HCT116 (cell line): Measurements from ENCODE around the gene MRPS33. TPM values are rescaled to one million over a fixed set of nuclear protein-coding genes. Genes with fewer than 3 reads are reported as not detected.

Experiments used
- ATAC-seq: fragments of 200-7000 bp; cut with Tn5 transposase; 2 replicates; pipeline ENCODE4 v1.9.1; 2020; ENCODE audit warnings: mild to moderate bottlenecking, moderate library complexity
- BruUV-seq: library from RNA; stranded (reverse); fragments of 400-500 nt; replicated peaks from 2 replicates; lab custom pipeline; 2021; lab: Mats Ljungman, UMichigan
- CTCF ChIA-PET: fragments of 300-600 bp; sonication (Branson Sonifier 250); formaldehyde crosslinking; loops from one replicate; lab custom pipeline; 2021; ENCODE audit warnings: antibody characterized with exemption; lab: Charles Lee
- POLR2A ChIA-PET: fragments of 300-600, 350-600 bp; sonication (Branson Sonifier 250); formaldehyde crosslinking; loops from one replicate; lab custom pipeline; 2021; ENCODE audit warnings: antibody characterized with exemption; lab: Charles Lee
- RAD21 ChIA-PET, 2 experiments: fragments of 300-600 bp; sonication (Branson Sonifier 250); formaldehyde crosslinking; loops; one replicate each; lab custom pipeline; 2023; ENCODE audit warnings: low total read pairs in 2 of 2; ENCODE audit not compliant: uncharacterized antibody in 2 of 2, unreplicated experiment in 2 of 2, low non-redundant PET in 1 of 2; lab: Charles Lee
- DNase-seq: peaks from one replicate; pipeline ENCODE4 v3.0.0-alpha.2; 2010; ENCODE audit warnings: low read depth, low spot score
- H2AFZ ChIP-seq: fragments of 200-600 bp; shearing (Covaris generic), sonication (generic); 2 replicates; pipeline ENCODE4 v1.6.1; 2017; ENCODE audit warnings: low read depth, mixed run types, mixed read lengths, antibody characterized with exemption, low read length; ENCODE audit not compliant: poor library complexity, severe bottlenecking
- H3K27ac ChIP-seq: 2 replicates; pipeline ENCODE4 v1.5.1; 2012; ENCODE audit warnings: low read depth, low read length
- H3K27me3 ChIP-seq: fragments of 200-600 bp; sonication (generic); 2 replicates; pipeline ENCODE4 v1.6.1; 2016; ENCODE audit warnings: mixed run types, low read length, mixed read lengths; ENCODE audit not compliant: insufficient read depth
- H3K36me3 ChIP-seq, 2 experiments: fragments of 200-500 bp in 1 of 2; fragments of 200-600 bp in 1 of 2; sonication (Bioruptor generic) in 1 of 2; sonication (generic) in 1 of 2; 2 replicates each; pipeline versions ENCODE4 v1.5.1 to v1.6.1; 2014 to 2016; ENCODE audit warnings: low read length in 2 of 2, inconsistent platforms in 1 of 2, mixed read lengths in 1 of 2, mixed run types in 1 of 2; ENCODE audit not compliant: insufficient read depth in 2 of 2, control insufficient read depth in 1 of 2
- H3K4me1 ChIP-seq, 2 experiments: fragments of 200-600 bp in 1 of 2; sonication (generic) in 1 of 2; 2 replicates each; pipeline versions ENCODE4 v1.5.1 to v1.6.1; 2012 to 2017; ENCODE audit warnings: low read length in 2 of 2, inconsistent platforms in 1 of 2, mild to moderate bottlenecking in 1 of 2, mixed read lengths in 1 of 2, mixed run types in 1 of 2, moderate library complexity in 1 of 2; ENCODE audit not compliant: insufficient read depth in 2 of 2, control insufficient read depth in 1 of 2
- H3K4me2 ChIP-seq: fragments of 200-600 bp; sonication (generic); 2 replicates; pipeline ENCODE4 v1.6.1; 2017; ENCODE audit warnings: mixed run types, low read length, mixed read lengths
- H3K4me3 ChIP-seq, 2 experiments: fragments of 200-600 bp in 1 of 2; sonication (generic) in 1 of 2; replicated peaks in 1 of 2; 2 replicates each; pipeline ENCODE4 v1.5.1; 2011 to 2016; ENCODE audit warnings: low read length in 2 of 2, control low read depth in 1 of 2, low read depth in 1 of 2, mild to moderate bottlenecking in 1 of 2, mixed read lengths in 1 of 2, mixed run types in 1 of 2
- H3K79me2 ChIP-seq: fragments of 200-600 bp; sonication (generic); 2 replicates; pipeline ENCODE4 v1.6.1; 2017; ENCODE audit warnings: mild to moderate bottlenecking, mixed run types, low read length, moderate library complexity, mixed read lengths; ENCODE audit not compliant: insufficient read depth
- H3K9ac ChIP-seq: fragments of 200-600 bp; sonication (generic); 2 replicates; pipeline ENCODE4 v1.6.1; 2016; ENCODE audit warnings: low read length, mixed read lengths
- H3K9me2 ChIP-seq: fragments of 200-600 bp; sonication (generic), shearing (Covaris generic); 2 replicates; pipeline ENCODE4 v1.6.1; 2017; ENCODE audit warnings: mixed run types, mild to moderate bottlenecking, moderate library complexity; ENCODE audit not compliant: insufficient read depth
- H3K9me3 ChIP-seq, 2 experiments: fragments of 200-500 bp in 1 of 2; fragments of 200-600 bp in 1 of 2; sonication (Bioruptor generic) in 1 of 2; sonication (generic) in 1 of 2; 2 replicates each; pipeline ENCODE4 v1.6.1; 2014 to 2017; ENCODE audit warnings: low read length in 2 of 2, mixed read lengths in 2 of 2, inconsistent platforms in 1 of 2, low read depth in 1 of 2, mild to moderate bottlenecking in 1 of 2, mixed run types in 1 of 2, moderate library complexity in 1 of 2; ENCODE audit not compliant: control insufficient read depth in 1 of 2, insufficient read depth in 1 of 2
- H4K20me1 ChIP-seq: fragments of 200-600 bp; sonication (generic), shearing (Covaris generic); 2 replicates; pipeline ENCODE4 v1.6.1; 2017; ENCODE audit warnings: mixed run types, mild to moderate bottlenecking, moderate library complexity; ENCODE audit not compliant: insufficient read depth
- EGR1 ChIP-seq: IDR thresholded peaks from 2 replicates; pipeline ENCODE4 v1.6.1; 2012; ENCODE audit warnings: low read depth
- EZH2 ChIP-seq: fragments of 200-600 bp; sonication (generic); IDR thresholded peaks from 2 replicates; pipeline ENCODE4 v1.6.1; 2017; ENCODE audit warnings: antibody characterized with exemption, mixed run types
- EZH2phosphoT487 ChIP-seq: fragments of 200-600 bp; IDR thresholded peaks from 2 replicates; pipeline ENCODE4 v1.6.1; 2018; ENCODE audit warnings: antibody characterized with exemption, borderline replicate concordance
- FOSL1 ChIP-seq: IDR thresholded peaks from 2 replicates; pipeline ENCODE4 v1.6.1; 2012; ENCODE audit warnings: low read depth
- JUND ChIP-seq: IDR thresholded peaks from 2 replicates; pipeline ENCODE4 v1.6.1; 2012
- POLR2A ChIP-seq: IDR thresholded peaks from 2 replicates; pipeline ENCODE4 v1.7.0; 2011; ENCODE audit warnings: borderline replicate concordance; ENCODE audit not compliant: insufficient read depth, insufficient read length; ENCODE audit errors: extremely low read depth
- POLR2AphosphoS5 ChIP-seq: IDR thresholded peaks from 2 replicates; pipeline ENCODE4 v1.6.1; 2011; ENCODE audit warnings: mild to moderate bottlenecking, low read depth, low read length, moderate library complexity
- SP1 ChIP-seq: IDR thresholded peaks from 2 replicates; pipeline ENCODE4 v1.6.1; 2012; ENCODE audit warnings: low read depth
- SRF ChIP-seq: IDR thresholded peaks from 2 replicates; pipeline ENCODE4 v1.6.1; 2012; ENCODE audit warnings: low read depth
- TCF7L2 ChIP-seq: IDR thresholded peaks from 2 replicates; pipeline ENCODE4 v1.7.0; 2011; ENCODE audit warnings: borderline replicate concordance, inconsistent platforms; ENCODE audit not compliant: insufficient read depth, insufficient read length; ENCODE audit errors: extremely low read depth
- YY1 ChIP-seq: IDR thresholded peaks from 2 replicates; pipeline ENCODE4 v1.6.1; 2011; ENCODE audit warnings: low read length, low read depth, moderate library complexity, mild to moderate bottlenecking; ENCODE audit not compliant: insufficient replicate concordance; ENCODE audit errors: extremely low read depth
- ZFX ChIP-seq: fragments of 450-650 bp; IDR thresholded peaks from 2 replicates; pipeline ENCODE4 v1.6.1; 2017
- ZNF274 ChIP-seq: fragments of 200-500 bp; sonication (Bioruptor generic); IDR thresholded peaks from 2 replicates; pipeline ENCODE4 v1.6.1; 2014; ENCODE audit warnings: mild to moderate bottlenecking, low read depth, low read length, inconsistent platforms
- intact Hi-C: fragments of 100-400 bp; cut with micrococcal nuclease; formaldehyde crosslinking; loops from 2 replicates; pipeline ENCODE4 v1.10.0; 2022
- total RNA-seq: library from RNA; stranded (reverse); gene quantifications from one replicate; pipeline ENCODE4 v1.2.1, GENCODE V29; 2021; ENCODE audit not compliant: unreplicated experiment
- TF ChIP-seq, protein P1 (sequence below): IDR thresholded peaks from 2 replicates; pipeline ENCODE4 v1.6.1; 2012; ENCODE audit warnings: low read depth

The MRPS33 gene
- total RNA-seq, 1 experiment from 2014 or later, result 77.3 TPM

DNA sequence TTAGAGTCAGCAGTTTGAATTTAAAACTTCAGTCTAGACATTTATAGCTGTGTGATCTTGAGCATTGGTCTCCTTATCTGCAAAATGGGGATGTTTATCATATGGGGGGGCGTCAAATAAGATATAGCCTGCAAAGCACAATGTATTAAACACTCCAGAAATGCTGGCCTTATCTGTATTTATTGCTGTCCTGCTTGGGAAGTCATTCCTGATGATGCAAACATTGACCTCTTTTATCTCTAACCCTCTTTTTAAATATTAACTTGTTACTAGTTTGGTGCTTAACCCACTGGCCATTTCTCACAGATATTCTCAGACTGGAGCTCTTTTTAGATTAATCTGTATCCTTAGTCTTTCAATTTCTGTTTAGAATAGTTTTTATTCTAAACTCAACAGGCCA lies 13.2 kb downstream of the MRPS33 start:
- no peaks in the 10 kb centered on the region; the same call in 1 of the 2 replicates for H3K27me3 ChIP-seq
- H3K4me3 ChIP-seq, result no peak overlapping the region
- no TSS peak for BruUV-seq
- no peaks in the 10 kb centered on the region for H3K9me3 ChIP-seq
- H3K4me1 ChIP-seq, result no peaks in the 10 kb centered on the region
- ATAC-seq, result no peak
- no peaks in the 10 kb centered on the region for H3K79me2 ChIP-seq
- H3K9me2 ChIP-seq, result no peaks in the 10 kb centered on the region
- no peak overlapping the region for H2AFZ ChIP-seq
- TF ChIP-seq FOSL1, result no peak
- no peak for TF ChIP-seq ZNF274
- TF ChIP-seq EZH2, result no peak
- no peak for TF ChIP-seq EZH2phosphoT487
- TF ChIP-seq JUND, result no peak
- no peak for TF ChIP-seq YY1
- TF ChIP-seq TCF7L2, result no peak
- no peak for TF ChIP-seq EGR1
- no peak for TF ChIP-seq SP1
- no peak for TF ChIP-seq ZFX
- no peak for TF ChIP-seq SRF
- no peak for TF ChIP-seq POLR2A
- TF ChIP-seq, protein P1, sequence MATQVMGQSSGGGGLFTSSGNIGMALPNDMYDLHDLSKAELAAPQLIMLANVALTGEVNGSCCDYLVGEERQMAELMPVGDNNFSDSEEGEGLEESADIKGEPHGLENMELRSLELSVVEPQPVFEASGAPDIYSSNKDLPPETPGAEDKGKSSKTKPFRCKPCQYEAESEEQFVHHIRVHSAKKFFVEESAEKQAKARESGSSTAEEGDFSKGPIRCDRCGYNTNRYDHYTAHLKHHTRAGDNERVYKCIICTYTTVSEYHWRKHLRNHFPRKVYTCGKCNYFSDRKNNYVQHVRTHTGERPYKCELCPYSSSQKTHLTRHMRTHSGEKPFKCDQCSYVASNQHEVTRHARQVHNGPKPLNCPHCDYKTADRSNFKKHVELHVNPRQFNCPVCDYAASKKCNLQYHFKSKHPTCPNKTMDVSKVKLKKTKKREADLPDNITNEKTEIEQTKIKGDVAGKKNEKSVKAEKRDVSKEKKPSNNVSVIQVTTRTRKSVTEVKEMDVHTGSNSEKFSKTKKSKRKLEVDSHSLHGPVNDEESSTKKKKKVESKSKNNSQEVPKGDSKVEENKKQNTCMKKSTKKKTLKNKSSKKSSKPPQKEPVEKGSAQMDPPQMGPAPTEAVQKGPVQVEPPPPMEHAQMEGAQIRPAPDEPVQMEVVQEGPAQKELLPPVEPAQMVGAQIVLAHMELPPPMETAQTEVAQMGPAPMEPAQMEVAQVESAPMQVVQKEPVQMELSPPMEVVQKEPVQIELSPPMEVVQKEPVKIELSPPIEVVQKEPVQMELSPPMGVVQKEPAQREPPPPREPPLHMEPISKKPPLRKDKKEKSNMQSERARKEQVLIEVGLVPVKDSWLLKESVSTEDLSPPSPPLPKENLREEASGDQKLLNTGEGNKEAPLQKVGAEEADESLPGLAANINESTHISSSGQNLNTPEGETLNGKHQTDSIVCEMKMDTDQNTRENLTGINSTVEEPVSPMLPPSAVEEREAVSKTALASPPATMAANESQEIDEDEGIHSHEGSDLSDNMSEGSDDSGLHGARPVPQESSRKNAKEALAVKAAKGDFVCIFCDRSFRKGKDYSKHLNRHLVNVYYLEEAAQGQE, result no peak
- TF ChIP-seq POLR2AphosphoS5, result no peak
- no peak for DNase-seq
- POLR2A ChIA-PET, result interaction anchor here (1.5 kb wide), 1 partner anchor 13 kb away, joined by 3 read pairs; the partner anchor contains the start of gene MRPS33
- intact Hi-C loops, result no loop called here
- H4K20me1 ChIP-seq, result no peaks in the 10 kb centered on the region
- H3K4me2 ChIP-seq, result no peak overlapping the region
- H3K27ac ChIP-seq, result no peak overlapping the region
- peaks cover 5 to 9% of the 10 kb centered on the region in 2 experiments; a peak in 3 of 4 replicates for H3K36me3 ChIP-seq
- RAD21 ChIA-PET, result no interaction called here
- CTCF ChIA-PET, result no interaction called here
- no peak overlapping the region for H3K9ac ChIP-seq
